ENCODE results near the gene DYRK4. TPM values are rescaled to one million over a fixed set of nuclear protein-coding genes. Genes with fewer than 3 reads are reported as not detected.

Gene DYRK4
- total RNA-seq, 2 donors from 2014 or later, result 21.4 to 27.1 TPM

DNA sequence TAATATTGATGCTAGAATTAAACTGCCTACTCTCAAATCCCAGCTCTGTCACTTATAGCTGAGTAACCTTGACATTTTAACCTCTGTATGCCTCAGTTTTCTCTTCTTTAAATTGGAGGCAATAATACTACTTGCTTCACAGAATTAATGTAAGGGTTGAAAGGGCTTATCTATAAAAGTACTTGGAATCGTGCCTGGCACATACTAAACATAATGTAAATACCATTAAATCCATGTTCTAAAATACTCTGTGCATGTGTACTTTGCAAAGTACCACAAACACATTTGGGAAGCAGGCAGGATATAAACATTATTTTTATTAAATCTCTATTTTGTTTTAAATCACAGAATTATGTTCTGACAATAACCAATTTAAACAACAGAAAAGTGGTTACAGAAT lies 41.9 kb downstream of the DYRK4 start:
- ATAC-seq, result no peak
- intact Hi-C loops (cut with DNase I), result loop anchor here in 1 of 2 donors (10.0 kb wide), 1 partner anchor 151 kb away; no protein-coding TSS in a partner anchor
- no peak for DNase-seq

DNA sequence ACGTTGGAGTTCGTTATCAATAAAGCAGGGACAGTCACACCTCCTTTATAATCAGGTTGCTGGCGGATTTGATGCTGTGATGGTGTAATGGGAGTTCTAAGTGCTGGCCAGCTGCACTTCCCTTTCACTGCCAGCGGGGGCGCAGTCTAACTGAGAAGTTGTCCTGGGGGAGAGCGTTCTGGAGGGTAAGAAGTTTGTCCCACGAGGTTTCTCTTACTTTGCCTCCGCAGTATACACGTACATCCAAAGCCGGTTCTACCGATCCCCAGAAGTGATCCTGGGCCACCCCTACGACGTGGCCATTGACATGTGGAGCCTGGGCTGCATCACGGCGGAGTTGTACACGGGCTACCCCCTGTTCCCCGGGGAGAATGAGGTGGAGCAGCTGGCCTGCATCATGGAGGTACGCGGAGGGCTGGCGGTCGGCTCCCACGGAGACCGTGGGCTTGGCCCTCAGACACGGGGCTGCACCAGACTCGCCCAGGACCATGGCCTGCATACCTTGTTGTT lies 42.7 kb downstream of the DYRK4 start:
- DNase-seq (peak; percentile 78), ATAC-seq (peak; percentile 94 to 95)
- intact Hi-C loops (cut with DNase I), result loop anchor here in 1 of 2 donors (5.0 to 10.0 kb wide), 2 partner anchors 43 to 150 kb away; partner anchors contain the start of genes AKAP3 and NDUFA9

- ATAC-seq (peak in 1 of 2 donors; percentile 41), DNase-seq (no peak)
- intact Hi-C loops (cut with DNase I), result loop anchor here in 1 of 2 donors (5.0 to 10.0 kb wide), 2 partner anchors 40 to 148 kb away; partner anchors contain the start of genes AKAP3 and NDUFA9
Observed at GRCh38 chr12:4607056-4607455, 45.0 kb downstream of the DYRK4 start.

DNA sequence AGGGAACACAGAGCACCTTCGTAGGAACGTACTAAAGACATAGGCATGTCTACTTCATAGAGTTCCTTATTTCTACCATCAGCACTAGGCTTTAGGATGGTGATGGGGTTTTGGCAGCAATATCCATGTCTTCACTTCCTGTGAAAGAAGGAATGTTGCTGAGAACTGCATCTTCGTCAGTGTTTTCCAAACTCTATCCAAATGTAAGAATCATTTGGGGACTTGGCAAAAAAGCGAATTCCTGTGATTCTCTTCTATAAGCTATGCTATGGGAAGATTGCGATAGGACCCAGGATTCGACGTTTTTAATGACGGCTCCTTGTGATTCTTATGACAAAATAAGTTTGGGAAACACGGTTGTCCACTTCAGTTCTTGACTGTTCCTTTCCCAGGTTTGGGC lies 47.1 kb downstream of the DYRK4 start:
- intact Hi-C loops (cut with DNase I), result loop anchor here in 1 of 2 donors (5.0 to 10.0 kb wide), 2 partner anchors 38 to 146 kb away; partner anchors contain the start of genes AKAP3 and NDUFA9
- no peak for ATAC-seq
- DNase-seq, result no peak

- ATAC-seq, result no peak
- no peak for DNase-seq
- intact Hi-C loops (cut with DNase I), result no loop called here
Observed at GRCh38 chr12:4610481-4610880, 48.5 kb downstream of the DYRK4 start.

DNA sequence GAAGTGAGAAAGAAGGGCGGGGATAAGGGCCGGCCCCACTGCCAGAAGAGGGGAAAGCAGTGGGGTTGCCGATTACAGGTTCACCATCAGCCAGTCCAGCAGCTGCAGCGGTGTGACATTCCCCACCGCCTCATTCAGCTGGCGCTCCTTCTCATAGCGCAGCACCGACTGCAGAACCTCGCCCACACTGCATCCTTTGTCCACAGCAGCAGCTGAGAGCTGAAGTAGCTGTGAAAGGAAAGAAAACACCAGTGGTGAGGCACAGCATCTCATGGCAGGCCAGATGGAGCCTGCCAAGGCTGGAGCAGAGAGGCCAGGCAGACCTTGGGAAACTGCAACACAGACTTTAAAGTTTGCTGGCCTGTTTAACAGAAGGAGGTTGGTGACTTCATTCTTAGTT lies 53.7 kb downstream of the DYRK4 start:
- ATAC-seq (peak in 1 of 2 donors; percentile 57), DNase-seq (no peak)
- intact Hi-C loops (cut with DNase I), result no loop called here

GRCh38 chr12:4621511-4621910 lies 59.5 kb downstream of the DYRK4 start:
- no peak for ATAC-seq
- no peak for DNase-seq
- intact Hi-C loops (cut with DNase I), result no loop called here

- DNase-seq (no peak), ATAC-seq (peak; percentile 74 to 92)
- intact Hi-C loops (cut with DNase I), result no loop called here
Observed at GRCh38 chr12:4626543-4626942, 64.5 kb downstream of the DYRK4 start.

- DNase-seq (no peak), ATAC-seq (no peak)
- intact Hi-C loops (cut with DNase I), result no loop called here
Observed at GRCh38 chr12:4628406-4628805, 66.4 kb downstream of the DYRK4 start.

DNA sequence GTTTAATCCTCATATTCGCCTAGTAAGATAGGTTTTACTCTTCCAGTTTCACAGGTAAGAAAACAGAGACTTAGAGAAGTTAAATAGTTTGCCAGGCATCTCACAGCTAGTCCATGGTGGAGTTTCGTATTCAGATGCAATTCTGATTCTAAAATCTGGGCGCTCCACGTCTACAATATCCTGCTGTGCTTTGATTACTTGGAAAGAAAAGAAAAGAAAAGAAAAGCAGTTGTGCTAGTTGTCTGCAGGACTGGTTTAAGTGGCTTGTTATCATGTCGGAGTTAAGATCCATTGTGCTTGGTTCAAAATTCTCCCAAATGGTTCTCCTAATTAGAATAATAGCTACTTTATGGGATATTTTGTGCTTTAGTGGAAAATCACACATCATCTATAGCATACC lies 68.3 kb downstream of the DYRK4 start:
- no peak for DNase-seq
- ATAC-seq, result no peak
- intact Hi-C loops (cut with DNase I), result no loop called here

DNA sequence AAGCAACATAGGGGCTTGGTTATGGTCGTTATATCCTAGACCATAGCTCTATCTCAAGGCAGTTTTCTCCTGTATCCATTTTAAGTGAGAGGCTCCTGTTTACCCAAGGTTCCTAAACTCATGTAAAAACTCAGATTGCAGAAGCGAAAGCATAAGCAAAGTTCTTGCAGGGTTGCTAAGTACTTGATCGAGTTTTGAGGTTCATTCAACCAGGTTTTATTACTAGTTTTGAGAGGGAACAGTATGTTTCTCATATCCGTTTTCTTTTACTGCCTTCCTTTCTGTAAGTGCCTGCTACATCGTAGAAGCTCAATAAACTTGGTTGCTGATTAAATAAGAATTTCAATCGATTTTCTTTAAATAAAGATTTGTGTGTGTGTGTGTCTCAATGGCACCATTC lies 81.7 kb downstream of the DYRK4 start:
- DNase-seq (no peak), ATAC-seq (no peak)
- intact Hi-C loops (cut with DNase I), result no loop called here

- intact Hi-C loops (cut with DNase I), result loop anchor here in 1 of 2 donors (5.0 kb wide), 1 partner anchor 38 kb away; no protein-coding TSS in a partner anchor
- ATAC-seq (no peak), DNase-seq (no peak)
Observed at GRCh38 chr12:4645023-4645422, 83.0 kb downstream of the DYRK4 start.

DNA sequence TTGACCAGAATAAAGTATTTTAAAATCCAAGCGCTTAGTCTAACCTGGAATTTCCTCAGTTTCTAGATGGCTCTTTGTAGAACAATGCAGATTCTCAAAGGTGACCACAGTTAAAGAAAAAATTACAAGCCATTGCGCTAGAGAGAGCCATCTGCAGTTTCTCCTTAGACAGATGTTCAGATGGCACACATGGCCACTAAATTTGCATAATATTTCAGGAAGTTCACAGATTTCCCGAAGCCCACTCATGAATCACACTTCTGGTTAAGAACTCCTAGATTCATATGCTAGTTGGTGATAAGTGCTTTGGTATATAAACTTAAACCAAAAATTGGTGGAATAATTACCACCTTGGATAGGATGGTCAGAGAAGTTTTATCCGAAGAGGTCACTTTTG lies 86.1 kb downstream of the DYRK4 start:
- intact Hi-C loops (cut with DNase I), result loop anchor here in 1 of 2 donors (5.0 kb wide), 1 partner anchor 41 kb away; no protein-coding TSS in a partner anchor
- DNase-seq (no peak), ATAC-seq (peak in 1 of 2 donors; percentile 14)

DNA sequence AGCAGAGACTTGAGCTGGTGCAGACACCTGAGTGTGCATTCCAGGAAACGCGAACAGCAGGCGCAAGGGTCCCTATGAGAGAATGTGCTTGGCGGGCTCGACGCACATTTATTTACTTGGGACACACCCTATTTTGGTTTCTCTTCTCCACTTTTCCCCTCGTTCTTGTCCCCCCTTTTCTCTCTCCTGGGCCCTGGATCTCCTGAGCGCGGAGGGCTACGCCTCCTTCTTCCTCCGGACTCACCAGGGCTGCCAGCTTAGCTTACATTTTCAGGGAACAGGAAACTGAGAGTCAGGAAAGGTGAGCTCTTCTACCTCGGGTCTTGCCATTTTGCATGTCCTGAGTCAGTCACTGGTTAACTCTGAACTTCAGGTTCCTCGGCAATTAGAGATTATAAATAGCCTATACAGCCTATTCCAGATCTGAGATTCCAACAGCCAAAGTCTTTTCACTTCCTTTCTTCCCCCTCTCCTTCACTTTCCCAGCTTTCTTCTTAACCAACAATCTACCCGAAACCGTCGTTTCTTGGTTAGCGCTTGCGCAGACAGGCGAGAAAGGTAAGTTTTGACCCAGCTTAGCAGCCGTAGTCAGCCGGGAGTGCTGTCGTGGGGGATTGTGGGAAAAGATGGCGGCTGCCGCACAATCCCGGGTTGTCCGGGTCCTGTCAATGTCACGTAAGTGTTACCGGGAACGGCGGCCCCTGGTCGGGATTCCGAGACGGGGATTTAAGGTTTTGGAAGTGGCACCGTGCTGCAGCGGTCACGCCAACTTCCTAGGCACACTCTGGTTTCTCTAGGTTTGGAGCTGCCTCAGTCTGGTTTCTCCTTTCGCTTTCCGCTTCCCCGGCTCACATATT lies 86.7 kb downstream of the DYRK4 start, which contains the start of the genes AKAP3 and NDUFA9:
Gene AKAP3, minus strand, starts transcription at position 551 of the 857 bp plus-strand sequence. CDS start 10,855 bp downstream, outside the sequence.
Gene NDUFA9, plus strand, starts transcription at position 614 of the 857 bp plus-strand sequence. Its CDS starts 13 bp downstream, at position 627.
- peak; percentile 84 for DNase-seq
- peak; percentile 98 to 99 for ATAC-seq
- intact Hi-C loops (cut with DNase I), result loop anchor here in 1 of 2 donors (5.0 kb wide), 1 partner anchor 41 kb away; no protein-coding TSS in a partner anchor

DNA sequence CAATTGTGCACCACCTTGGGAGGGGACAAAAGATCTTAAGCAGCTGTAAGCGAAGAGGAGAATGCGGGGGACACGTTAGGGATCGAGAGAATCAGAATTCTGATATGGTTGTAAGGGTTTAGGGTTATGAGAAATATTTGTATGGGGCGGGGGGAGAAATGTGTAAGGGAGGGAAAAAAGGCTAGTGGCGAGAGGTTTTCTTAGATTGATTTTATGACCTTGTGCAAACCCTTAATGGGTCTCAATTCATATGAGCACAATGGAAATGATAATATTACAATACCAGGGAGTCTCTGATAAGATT lies 87.3 kb downstream of the DYRK4 start:
- intact Hi-C loops (cut with DNase I), result loop anchor here in 1 of 2 donors (5.0 kb wide), 1 partner anchor 42 kb away; no protein-coding TSS in a partner anchor
- DNase-seq (no peak), ATAC-seq (peak in 1 of 2 donors; percentile 21)

- intact Hi-C loops (cut with DNase I), result no loop called here
- ATAC-seq (no peak), DNase-seq (no peak)
Observed at GRCh38 chr12:4653257-4653656, 91.2 kb downstream of the DYRK4 start.

GRCh38 chr12:4653691-4654090 lies 91.7 kb downstream of the DYRK4 start:
- intact Hi-C loops (cut with DNase I), result no loop called here
- ATAC-seq, result no peak
- DNase-seq, result no peak

Data from left cardiac atrium (tissue), 4 donors.